Brain microvascular endothelial cell (primary cell): ENCODE measurements around the gene BLVRB.
"Not testable (repeated sequence)": the region's sequence is repeated elsewhere in the genome, so short reads cannot be mapped to it uniquely, and the experiment has no call there.

Experiments used
- DNase-seq: peaks from one replicate; pipeline ENCODE4 v3.0.0-alpha.2; 2020
- H3K27ac ChIP-seq: fragments of 250-450 bp; sonication (Bioruptor Pico); 2 replicates; pipeline ENCODE4 v1.5.1; 2020; ENCODE audit warnings: mild to moderate bottlenecking, moderate library complexity
- H3K27me3 ChIP-seq: fragments of 250-450 bp; sonication (Bioruptor Pico); replicated peaks from 2 replicates; pipeline ENCODE4 v1.5.1; 2020; ENCODE audit warnings: mild to moderate bottlenecking
- H3K36me3 ChIP-seq: fragments of 250-450 bp; sonication (Bioruptor Pico); replicated peaks from 2 replicates; pipeline ENCODE4 v1.5.1; 2020; ENCODE audit warnings: mild to moderate bottlenecking
- H3K4me3 ChIP-seq: 2 replicates; pipeline ENCODE4 v1.5.1; 2011; ENCODE audit warnings: low read depth, mild to moderate bottlenecking, control low read depth, low read length, moderate library complexity
- in situ Hi-C: cut with HindIII; loops from 2 replicates; pipeline ENCODE4 v1.10.0; 2017; ENCODE audit warnings: low sequenced_read_pairs, low pct_ligation_motif_present
- TF ChIP-seq, protein P1 (sequence below): IDR thresholded peaks from 2 replicates; pipeline ENCODE4 v1.5.1; 2011; ENCODE audit warnings: low read depth, mild to moderate bottlenecking, moderate library complexity, low read length, control low read depth, inconsistent platforms; ENCODE audit errors: missing control alignments

Gene BLVRB

GRCh38 chr19:40433391-40434216 is 31.9 kb downstream of the BLVRB start:
- no peaks in the 10 kb centered on the region for H3K27me3 ChIP-seq
- peak overlapping the region; percentile 79 for H3K27ac ChIP-seq
- TF ChIP-seq, protein P1, sequence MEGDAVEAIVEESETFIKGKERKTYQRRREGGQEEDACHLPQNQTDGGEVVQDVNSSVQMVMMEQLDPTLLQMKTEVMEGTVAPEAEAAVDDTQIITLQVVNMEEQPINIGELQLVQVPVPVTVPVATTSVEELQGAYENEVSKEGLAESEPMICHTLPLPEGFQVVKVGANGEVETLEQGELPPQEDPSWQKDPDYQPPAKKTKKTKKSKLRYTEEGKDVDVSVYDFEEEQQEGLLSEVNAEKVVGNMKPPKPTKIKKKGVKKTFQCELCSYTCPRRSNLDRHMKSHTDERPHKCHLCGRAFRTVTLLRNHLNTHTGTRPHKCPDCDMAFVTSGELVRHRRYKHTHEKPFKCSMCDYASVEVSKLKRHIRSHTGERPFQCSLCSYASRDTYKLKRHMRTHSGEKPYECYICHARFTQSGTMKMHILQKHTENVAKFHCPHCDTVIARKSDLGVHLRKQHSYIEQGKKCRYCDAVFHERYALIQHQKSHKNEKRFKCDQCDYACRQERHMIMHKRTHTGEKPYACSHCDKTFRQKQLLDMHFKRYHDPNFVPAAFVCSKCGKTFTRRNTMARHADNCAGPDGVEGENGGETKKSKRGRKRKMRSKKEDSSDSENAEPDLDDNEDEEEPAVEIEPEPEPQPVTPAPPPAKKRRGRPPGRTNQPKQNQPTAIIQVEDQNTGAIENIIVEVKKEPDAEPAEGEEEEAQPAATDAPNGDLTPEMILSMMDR, result no peak
- in situ Hi-C loops, result no loop called here
- H3K36me3 ChIP-seq, result no peaks in the 10 kb centered on the region
- peak overlapping the region; percentile 48 for H3K4me3 ChIP-seq
- DNase-seq, result peak; percentile 74

GRCh38 chr19:40432760-40433159 is 32.8 kb downstream of the BLVRB start:
- DNase-seq, H3K27me3 ChIP-seq, in situ Hi-C loops, H3K4me3 ChIP-seq, H3K36me3 ChIP-seq: not testable (repeated sequence)
- peak overlapping the region; percentile 79 for H3K27ac ChIP-seq

- in situ Hi-C loops, result no loop called here
- H3K4me3 ChIP-seq, result no peak overlapping the region
- no peak for DNase-seq
- TF ChIP-seq, protein P1, result no peak
- H3K36me3 ChIP-seq, result no peaks in the 10 kb centered on the region
- H3K27me3 ChIP-seq, result no peaks in the 10 kb centered on the region
- H3K27ac ChIP-seq, result no peak overlapping the region
Measured at GRCh38 chr19:40431698-40432097, 33.8 kb downstream of the BLVRB start.

GRCh38 chr19:40430242-40430641 is 35.3 kb downstream of the BLVRB start:
- DNase-seq, H3K4me3 ChIP-seq, H3K27me3 ChIP-seq, H3K27ac ChIP-seq, H3K36me3 ChIP-seq, in situ Hi-C loops: not testable (repeated sequence)

GRCh38 chr19:40428197-40428596 is 37.3 kb downstream of the BLVRB start:
- H3K4me3 ChIP-seq, in situ Hi-C loops: not testable (repeated sequence)

GRCh38 chr19:40425450-40426287 is 39.9 kb downstream of the BLVRB start, which contains the start of gene SERTAD1:
Gene SERTAD1, minus strand, starts transcription at chr19:40425992. Its CDS starts 2,446 bp downstream, at chr19:40423546.
- H3K27ac ChIP-seq, result peak within 1 kb of the TSS; percentile 99
- H3K27me3 ChIP-seq, result no peaks in the 10 kb centered on the region
- peak; percentile 99 for DNase-seq
- in situ Hi-C loops, result no loop called here
- TF ChIP-seq, protein P1, result peak; percentile 64
- peak within 1 kb of the TSS; percentile 85 for H3K4me3 ChIP-seq
- H3K36me3 ChIP-seq, result peaks cover 13% of the 10 kb centered on the region

More at GRCh38 chr19:40428197-40428596, 37.3 kb downstream of the BLVRB start:
- not testable (repeated sequence) for H3K27ac ChIP-seq, H3K36me3 ChIP-seq, DNase-seq, H3K27me3 ChIP-seq

DNA sequence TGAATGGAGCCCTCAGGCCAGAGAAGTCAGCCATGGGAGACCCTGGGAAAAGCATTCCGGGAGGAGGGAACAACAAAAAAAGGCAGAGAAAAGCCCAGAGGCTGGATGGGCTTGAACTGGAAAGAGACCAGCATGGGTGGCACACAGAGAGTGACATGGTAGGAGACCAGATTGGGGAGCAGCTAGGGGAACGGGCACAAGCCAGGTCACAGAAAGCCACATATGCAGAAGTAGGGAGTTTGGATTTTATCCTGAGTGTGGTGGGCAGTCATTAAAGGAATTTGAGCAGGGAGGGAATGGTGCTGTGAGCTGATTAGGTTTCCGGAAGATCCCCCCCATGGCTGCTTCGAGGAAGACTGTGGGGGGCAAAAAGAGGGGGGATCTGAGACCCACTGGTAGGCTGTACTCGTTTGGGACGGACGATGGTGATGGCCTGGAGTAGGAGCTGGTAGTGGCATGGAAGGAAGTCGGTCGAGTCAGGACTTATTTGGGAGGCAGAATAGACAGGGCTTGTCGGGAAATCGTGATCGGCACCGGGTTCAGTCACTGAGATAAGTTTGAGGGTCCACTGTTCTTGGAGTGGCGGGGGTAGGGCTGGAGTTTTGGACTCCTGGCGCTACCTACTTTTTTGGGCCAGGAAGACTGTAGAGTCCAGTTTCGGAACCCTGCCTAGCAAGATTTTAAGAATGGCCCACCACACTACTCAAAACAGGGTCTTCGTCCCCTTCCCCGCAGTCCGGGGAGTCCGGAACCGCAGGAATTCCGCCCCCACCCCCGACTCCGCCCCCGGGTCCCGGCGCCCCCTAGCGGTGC is 40.7 kb downstream of the BLVRB start:
- TF ChIP-seq, protein P1, result no peak
- peak; percentile 11 for DNase-seq
- no peaks in the 10 kb centered on the region for H3K27me3 ChIP-seq
- in situ Hi-C loops, result no loop called here
- H3K27ac ChIP-seq, result peak overlapping the region; percentile 99
- peak overlapping the region; percentile 85 for H3K4me3 ChIP-seq
- peaks cover 13% of the 10 kb centered on the region for H3K36me3 ChIP-seq
